HFF-Myc (cell line): Measurements from ENCODE around the gene GLG1.

Source experiments
- DNase-seq: peaks from one replicate; pipeline ENCODE4 v3.0.0-alpha.2; 2011; ENCODE audit warnings: low read depth; ENCODE audit errors: extremely low read depth
- H3K4me3 ChIP-seq: replicated peaks from 2 replicates; pipeline ENCODE4 v1.5.1; 2011; ENCODE audit warnings: low read depth, mild to moderate bottlenecking, control low read depth, low read length
- CTCF ChIP-seq: IDR thresholded peaks from 2 replicates; pipeline ENCODE4 v1.5.1; 2012; ENCODE audit warnings: mild to moderate bottlenecking, low read depth, low read length, control low read depth; ENCODE audit errors: missing control alignments

The GLG1 gene

GRCh38 chr16:74608944-74609343 is 2.0 kb upstream of the GLG1 start:
- no peak for TF ChIP-seq CTCF
- H3K4me3 ChIP-seq: no peak overlapping the region
- no peak for DNase-seq

GRCh38 chr16:74608381-74608780 is 1.5 kb upstream of the GLG1 start:
- DNase-seq: no peak
- no peak for TF ChIP-seq CTCF
- no peak overlapping the region for H3K4me3 ChIP-seq

GRCh38 chr16:74607962-74608356 is 1.0 kb upstream of the GLG1 start:
- no peak overlapping the region for H3K4me3 ChIP-seq
- TF ChIP-seq CTCF: no peak
- no peak for DNase-seq

- no peak for DNase-seq
- peak overlapping the region; percentile 90 for H3K4me3 ChIP-seq
- no peak for TF ChIP-seq CTCF
These were observed 522 bp upstream of the GLG1 start for GRCh38 chr16:74607310-74607961.

- peak overlapping the region; percentile 90 for H3K4me3 ChIP-seq
- no peak for DNase-seq
- TF ChIP-seq CTCF: no peak
These were observed 981 bp downstream of the GLG1 start for GRCh38 chr16:74605746-74606520.

GRCh38 chr16:74605332-74605731 is 1.6 kb downstream of the GLG1 start:
- peak overlapping the region; percentile 90 for H3K4me3 ChIP-seq
- TF ChIP-seq CTCF: no peak
- DNase-seq: no peak
